Stimulated activated CD8-positive, alpha-beta memory T cell treated with anti-CD3 and anti-CD28 coated beads, Interleukin-12 subunit alpha, Interleukin-12 subunit beta, amount 100 ng/mL, for 24 hours (primary cell): ENCODE results near the gene MRGPRF.

Experiments used
- DNase-seq: peaks from one replicate; pipeline ENCODE4 v3.0.0-alpha.2; 2020; ENCODE audit errors: extremely low read depth

Gene MRGPRF

GRCh38 chr11:69050592-69051380 lies 37.7 kb upstream of the MRGPRF start:
- DNase-seq: no peak

GRCh38 chr11:69049490-69049867 lies 36.4 kb upstream of the MRGPRF start:
- no peak for DNase-seq

- DNase-seq: peak; percentile 78
Observed at GRCh38 chr11:69048694-69049489, 35.8 kb upstream of the MRGPRF start, which contains the start of gene TPCN2. TSS of gene TPCN2 (plus strand) at chr11:69048932. CDS start at chr11:69048998, 66 bp downstream.

GRCh38 chr11:69048031-69048693 lies 35.1 kb upstream of the MRGPRF start:
- no peak for DNase-seq

- DNase-seq: no peak
Observed at GRCh38 chr11:69044111-69045013, 31.3 kb upstream of the MRGPRF start.

GRCh38 chr11:69041516-69041915 lies 28.5 kb upstream of the MRGPRF start:
- DNase-seq: no peak

- DNase-seq: peak; percentile 22
Observed at GRCh38 chr11:69040581-69041260, 27.7 kb upstream of the MRGPRF start.

- no peak for DNase-seq
Observed at GRCh38 chr11:69040051-69040450, 27.0 kb upstream of the MRGPRF start.

GRCh38 chr11:69039501-69039900 lies 26.5 kb upstream of the MRGPRF start:
- no peak for DNase-seq

- DNase-seq: no peak
Observed at GRCh38 chr11:69037544-69037943, 24.5 kb upstream of the MRGPRF start.

GRCh38 chr11:69037074-69037473 lies 24.0 kb upstream of the MRGPRF start:
- no peak for DNase-seq

GRCh38 chr11:69035946-69036340 lies 22.9 kb upstream of the MRGPRF start:
- no peak for DNase-seq

GRCh38 chr11:69035150-69035945 lies 22.3 kb upstream of the MRGPRF start:
- DNase-seq: no peak

GRCh38 chr11:69034123-69034867 lies 21.2 kb upstream of the MRGPRF start:
- no peak for DNase-seq

GRCh38 chr11:69033431-69033830 lies 20.4 kb upstream of the MRGPRF start:
- DNase-seq: no peak

GRCh38 chr11:69032833-69033232 lies 19.8 kb upstream of the MRGPRF start:
- no peak for DNase-seq

- DNase-seq: no peak
Observed at GRCh38 chr11:69030301-69030700, 17.3 kb upstream of the MRGPRF start.

GRCh38 chr11:69027704-69028372 lies 14.8 kb upstream of the MRGPRF start:
- no peak for DNase-seq

GRCh38 chr11:69024509-69024908 lies 11.5 kb upstream of the MRGPRF start:
- DNase-seq: no peak
